ENCODE data around the gene DPH6. TPM values are rescaled to one million over a fixed set of nuclear protein-coding genes. Genes with fewer than 3 reads are reported as not detected.
"Not testable (repeated sequence)": the region's sequence is repeated elsewhere in the genome, so short reads cannot be mapped to it uniquely, and the experiment has no call there.

DPH6 gene
- total RNA-seq, result 9.1 TPM

DNA sequence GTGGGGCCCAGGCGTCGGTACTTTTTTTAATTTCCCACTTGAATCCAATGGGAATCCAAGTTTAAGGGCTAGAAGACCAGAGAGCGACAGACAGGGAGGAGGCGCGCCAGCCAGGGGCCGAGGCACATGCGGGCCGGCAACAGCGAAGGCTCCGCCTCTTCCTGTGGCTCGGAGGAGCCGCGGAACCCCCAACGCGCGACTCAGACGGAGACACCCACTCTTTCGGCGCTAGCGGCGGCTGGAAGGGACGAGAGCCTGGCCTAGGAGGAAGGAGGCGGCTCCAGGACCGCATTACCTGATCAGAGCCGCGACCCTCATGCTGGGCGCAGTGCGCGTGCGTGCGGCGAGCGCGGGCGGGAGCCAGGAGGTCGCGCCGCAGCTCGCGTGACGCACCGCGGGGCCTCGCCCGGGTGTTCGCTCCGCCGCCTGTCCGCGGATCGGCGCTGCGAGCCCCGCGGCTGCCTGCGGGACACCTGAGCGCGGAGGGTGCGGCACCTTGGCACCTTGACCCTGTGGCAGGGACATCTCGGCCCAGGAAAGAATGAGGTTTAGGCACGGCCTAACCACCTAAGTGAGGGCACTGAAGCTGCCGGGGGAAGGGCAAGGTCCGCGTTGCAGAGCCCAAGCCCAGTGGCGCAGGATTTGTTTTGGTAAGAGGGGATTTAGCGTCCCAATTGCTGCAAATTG is at the start of gene DPH6:
Gene DPH6, minus strand, starts transcription at position 342 of the 687 bp plus-strand sequence. Its CDS starts 24 bp downstream, at position 318.
- Histone ChIP-seq H3K4me1 (ENCODE audit: insufficient read depth, low read length) (peaks cover 11% of the 10 kb centered on the region), H3K27me3 (ENCODE audit: insufficient read depth, low read length) (no peaks in the 10 kb centered on the region), H3K9me3 (ENCODE audit: low read depth, low read length) (no peaks in the 10 kb centered on the region), H3K4me3 (ENCODE audit: low read length) (peak within 1 kb of the TSS; percentile 71)

DNA sequence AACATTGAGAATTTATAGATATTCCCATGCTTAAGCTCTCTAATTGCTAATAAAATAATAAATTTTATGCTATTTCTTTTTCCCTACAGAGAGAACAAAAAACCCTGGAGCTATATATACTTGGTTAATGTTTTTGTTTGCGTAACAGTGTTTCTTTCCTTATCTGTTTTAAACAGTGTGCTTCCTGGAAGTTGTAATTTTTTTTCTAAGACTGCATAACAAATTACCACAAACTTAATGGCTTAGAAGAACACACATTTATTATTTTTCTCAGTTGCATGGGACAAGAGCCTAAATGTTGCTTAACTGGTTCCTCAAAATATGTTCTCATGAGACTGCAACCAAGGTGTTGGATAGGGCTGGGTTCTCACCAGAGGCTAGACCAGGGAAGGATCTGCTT is 49.7 kb upstream of the DPH6 start:
- Histone ChIP-seq H3K4me3 (ENCODE audit: low read length) (no peak overlapping the region), H3K9me3 (ENCODE audit: low read depth, low read length) (no peaks in the 10 kb centered on the region), H3K4me1 (ENCODE audit: insufficient read depth, low read length) (no peaks in the 10 kb centered on the region)

GRCh38 chr15:35591987-35592386 is 46.0 kb upstream of the DPH6 start:
- not testable (repeated sequence) for H3K4me1 ChIP-seq (ENCODE audit: insufficient read depth, low read length); H3K27me3 ChIP-seq (ENCODE audit: insufficient read depth, low read length); H3K4me3 ChIP-seq (ENCODE audit: low read length); H3K9me3 ChIP-seq (ENCODE audit: low read depth, low read length)

More for the DNA sequence above, 49.7 kb upstream of the DPH6 start:
- no peaks in the 10 kb centered on the region for H3K27me3 ChIP-seq (ENCODE audit: insufficient read depth, low read length)

DNA sequence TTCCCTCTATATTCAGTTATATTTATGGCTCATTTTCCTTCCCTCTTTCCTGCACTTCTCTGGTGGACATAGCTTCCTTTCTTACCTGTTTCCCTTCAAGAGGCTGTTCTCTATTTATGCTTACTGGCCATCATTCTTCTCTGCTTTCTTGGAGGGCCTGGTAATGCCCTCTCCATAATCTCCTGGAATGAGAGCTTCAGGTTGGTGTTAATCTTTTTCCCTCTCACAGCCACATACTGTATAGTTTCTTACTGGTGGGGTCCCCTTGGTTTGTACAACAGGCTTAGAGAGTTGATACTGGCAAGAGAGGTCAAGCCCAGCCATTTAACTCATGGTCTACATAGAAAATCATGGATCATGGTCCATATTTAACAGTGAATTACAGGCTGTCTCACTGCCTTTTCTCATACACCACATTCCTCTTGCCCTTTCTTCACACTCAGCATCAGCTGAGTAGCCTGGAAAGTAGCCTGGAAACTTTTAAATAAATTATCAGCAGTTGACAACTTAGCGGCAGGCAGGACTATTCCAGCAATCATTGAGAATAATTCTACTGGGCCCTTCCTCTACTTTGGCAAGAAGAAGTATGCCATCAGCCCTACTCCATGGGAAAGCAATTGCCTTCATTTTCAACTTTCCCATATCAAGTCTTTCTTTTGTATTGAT is 38.0 kb upstream of the DPH6 start:
- Histone ChIP-seq H3K9me3 (ENCODE audit: low read depth, low read length) (no peaks in the 10 kb centered on the region), H3K4me3 (ENCODE audit: low read length) (no peak overlapping the region), H3K27me3 (ENCODE audit: insufficient read depth, low read length) (no peaks in the 10 kb centered on the region), H3K4me1 (ENCODE audit: insufficient read depth, low read length) (no peaks in the 10 kb centered on the region)

DNA sequence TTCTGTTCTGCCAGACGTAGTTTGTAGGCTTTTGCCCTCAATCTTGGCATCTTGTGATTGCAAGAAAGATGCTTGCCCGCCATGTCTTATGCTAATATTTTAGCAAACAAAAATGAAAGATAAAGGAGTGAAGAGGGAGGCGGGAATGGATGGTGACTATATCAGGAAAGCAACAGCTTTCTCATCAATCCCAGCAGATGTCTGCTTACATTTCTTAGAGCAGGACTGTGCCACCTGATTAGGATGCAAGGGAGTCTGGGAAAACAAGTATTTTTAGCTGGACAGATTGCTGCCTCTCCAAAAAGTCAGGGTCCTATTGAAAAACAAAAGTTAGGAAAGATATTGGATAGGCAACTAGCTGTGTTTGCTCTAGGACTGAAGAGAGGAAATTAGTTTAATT is 34.6 kb upstream of the DPH6 start:
- H3K4me1 ChIP-seq (ENCODE audit: insufficient read depth, low read length), result no peaks in the 10 kb centered on the region
- H3K27me3 ChIP-seq (ENCODE audit: insufficient read depth, low read length), result no peaks in the 10 kb centered on the region
- no peaks in the 10 kb centered on the region for H3K9me3 ChIP-seq (ENCODE audit: low read depth, low read length)
- no peak overlapping the region for H3K4me3 ChIP-seq (ENCODE audit: low read length)

GRCh38 chr15:35567392-35567791 is 21.4 kb upstream of the DPH6 start:
- Histone ChIP-seq H3K4me1 (ENCODE audit: insufficient read depth, low read length) (no peaks in the 10 kb centered on the region), H3K9me3 (ENCODE audit: low read depth, low read length) (no peaks in the 10 kb centered on the region), H3K4me3 (ENCODE audit: low read length) (no peak overlapping the region), H3K27me3 (ENCODE audit: insufficient read depth, low read length) (no peaks in the 10 kb centered on the region)

- Histone ChIP-seq H3K4me3 (ENCODE audit: low read length) (no peak overlapping the region), H3K4me1 (ENCODE audit: insufficient read depth, low read length) (no peaks in the 10 kb centered on the region), H3K9me3 (ENCODE audit: low read depth, low read length) (no peaks in the 10 kb centered on the region), H3K27me3 (ENCODE audit: insufficient read depth, low read length) (no peaks in the 10 kb centered on the region)
These were observed 21.0 kb upstream of the DPH6 start for GRCh38 chr15:35566991-35567390.

GRCh38 chr15:35565901-35566300 is 19.9 kb upstream of the DPH6 start:
- Histone ChIP-seq H3K9me3 (ENCODE audit: low read depth, low read length) (no peaks in the 10 kb centered on the region), H3K4me1 (ENCODE audit: insufficient read depth, low read length) (no peaks in the 10 kb centered on the region), H3K4me3 (ENCODE audit: low read length) (no peak overlapping the region), H3K27me3 (ENCODE audit: insufficient read depth, low read length) (no peaks in the 10 kb centered on the region)

- Histone ChIP-seq H3K4me1 (ENCODE audit: insufficient read depth, low read length) (no peaks in the 10 kb centered on the region), H3K9me3 (ENCODE audit: low read depth, low read length) (no peaks in the 10 kb centered on the region), H3K27me3 (ENCODE audit: insufficient read depth, low read length) (no peaks in the 10 kb centered on the region), H3K4me3 (ENCODE audit: low read length) (no peak overlapping the region)
These were observed 16.7 kb upstream of the DPH6 start for GRCh38 chr15:35562641-35563040.

- no peak overlapping the region for H3K4me3 ChIP-seq (ENCODE audit: low read length)
- no peaks in the 10 kb centered on the region for H3K9me3 ChIP-seq (ENCODE audit: low read depth, low read length)
- H3K4me1 ChIP-seq (ENCODE audit: insufficient read depth, low read length), result no peaks in the 10 kb centered on the region
- H3K27me3 ChIP-seq (ENCODE audit: insufficient read depth, low read length), result no peaks in the 10 kb centered on the region
These were observed 15.3 kb upstream of the DPH6 start for GRCh38 chr15:35561308-35561707.

DNA sequence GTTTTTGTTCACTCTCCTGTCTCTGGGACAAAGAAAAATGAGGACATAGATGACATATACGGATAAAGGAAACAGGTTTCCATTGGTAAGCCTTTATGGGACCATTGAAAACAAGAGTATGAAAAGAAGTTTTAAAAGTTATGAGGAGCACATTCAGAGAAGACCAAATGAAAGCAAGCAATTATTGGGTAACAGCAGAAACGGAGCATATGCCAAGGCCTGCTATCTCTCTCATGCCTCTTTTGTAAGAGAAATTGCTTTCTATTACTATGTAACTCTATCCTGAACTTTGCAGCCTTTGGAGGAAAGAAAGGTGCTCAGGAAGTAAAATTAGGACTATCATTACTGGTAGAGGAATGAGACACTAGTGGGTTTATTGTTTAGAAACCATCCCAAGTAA is 14.9 kb upstream of the DPH6 start:
- Histone ChIP-seq H3K4me1 (ENCODE audit: insufficient read depth, low read length) (no peaks in the 10 kb centered on the region), H3K9me3 (ENCODE audit: low read depth, low read length) (no peaks in the 10 kb centered on the region)

DNA sequence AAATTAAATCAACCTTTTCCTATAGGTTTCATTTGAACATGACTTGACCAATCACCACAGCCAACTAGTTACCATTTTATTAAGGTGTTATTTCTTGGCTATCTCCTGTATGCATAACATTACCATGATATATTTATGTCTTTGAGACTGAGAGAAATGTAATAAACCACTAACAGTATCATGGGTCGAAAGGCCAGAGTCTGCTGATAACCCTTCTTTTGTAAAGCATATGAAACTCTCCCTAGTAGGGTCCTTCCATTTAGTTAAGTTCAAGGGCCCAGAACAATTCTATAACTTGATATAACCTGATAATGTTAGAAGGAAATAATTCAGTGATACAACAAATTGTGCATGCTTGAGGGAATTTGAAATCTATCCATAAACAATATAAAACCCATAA is 14.3 kb upstream of the DPH6 start:
- Histone ChIP-seq H3K27me3 (ENCODE audit: insufficient read depth, low read length) (no peaks in the 10 kb centered on the region), H3K4me3 (ENCODE audit: low read length) (no peak overlapping the region), H3K4me1 (ENCODE audit: insufficient read depth, low read length) (no peaks in the 10 kb centered on the region), H3K9me3 (ENCODE audit: low read depth, low read length) (no peaks in the 10 kb centered on the region)

More for the DNA sequence above, 14.9 kb upstream of the DPH6 start:
- Histone ChIP-seq H3K27me3 (ENCODE audit: insufficient read depth, low read length) (no peaks in the 10 kb centered on the region), H3K4me3 (ENCODE audit: low read length) (no peak overlapping the region)

- no peak overlapping the region for H3K4me3 ChIP-seq (ENCODE audit: low read length)
- H3K9me3 ChIP-seq (ENCODE audit: low read depth, low read length), result no peaks in the 10 kb centered on the region
- H3K4me1 ChIP-seq (ENCODE audit: insufficient read depth, low read length), result no peaks in the 10 kb centered on the region
- no peaks in the 10 kb centered on the region for H3K27me3 ChIP-seq (ENCODE audit: insufficient read depth, low read length)
These were observed 13.7 kb upstream of the DPH6 start for GRCh38 chr15:35559683-35560082.

- Histone ChIP-seq H3K4me1 (ENCODE audit: insufficient read depth, low read length) (no peaks in the 10 kb centered on the region), H3K27me3 (ENCODE audit: insufficient read depth, low read length) (no peaks in the 10 kb centered on the region), H3K4me3 (ENCODE audit: low read length) (no peak overlapping the region), H3K9me3 (ENCODE audit: low read depth, low read length) (no peaks in the 10 kb centered on the region)
These were observed 11.6 kb upstream of the DPH6 start for GRCh38 chr15:35557544-35557943.

DNA sequence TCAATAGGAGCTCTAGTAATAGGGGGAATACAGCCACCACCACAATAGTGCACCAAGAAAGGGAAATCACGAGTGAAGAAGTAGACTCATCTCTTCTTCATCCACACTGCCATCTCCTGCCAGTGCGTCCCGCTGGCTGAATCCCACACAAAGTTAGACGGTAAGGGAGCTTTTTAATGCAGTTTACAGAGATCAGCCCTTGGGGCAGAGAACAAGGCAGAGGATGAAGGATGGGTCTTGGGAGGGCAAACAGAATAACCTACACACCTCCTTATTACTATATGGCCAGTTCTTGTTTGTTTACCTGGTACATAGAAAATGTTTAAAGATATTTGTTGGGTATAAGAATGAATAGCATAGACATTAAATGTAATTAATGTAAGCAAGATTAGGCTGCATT is 11.0 kb upstream of the DPH6 start:
- Histone ChIP-seq H3K4me3 (ENCODE audit: low read length) (no peak overlapping the region), H3K27me3 (ENCODE audit: insufficient read depth, low read length) (no peaks in the 10 kb centered on the region), H3K4me1 (ENCODE audit: insufficient read depth, low read length) (no peaks in the 10 kb centered on the region), H3K9me3 (ENCODE audit: low read depth, low read length) (no peaks in the 10 kb centered on the region)

- H3K4me3 ChIP-seq (ENCODE audit: low read length), result no peak overlapping the region
These were observed 9.3 kb upstream of the DPH6 start for GRCh38 chr15:35555244-35555643.

More at GRCh38 chr15:35555244-35555643, 9.3 kb upstream of the DPH6 start:
- H3K27me3 ChIP-seq (ENCODE audit: insufficient read depth, low read length), result no peaks in the 10 kb centered on the region
- no peaks in the 10 kb centered on the region for H3K9me3 ChIP-seq (ENCODE audit: low read depth, low read length)
- no peaks in the 10 kb centered on the region for H3K4me1 ChIP-seq (ENCODE audit: insufficient read depth, low read length)

Measured in mononuclear cell (primary cell).